ENCODE measurements around the gene TFG.

The TFG gene

GRCh38 chr3:100796556-100796955 lies 87.3 kb downstream of the TFG start:
- H3K27ac ChIP-seq (ENCODE audit: low read depth, low read length) = no peak overlapping the region
- H3K9me3 ChIP-seq (ENCODE audit: insufficient read depth, low read depth, low read length) = no peaks in the 10 kb centered on the region
- no CpG with 5 or more reads among the region's 2 CpGs for WGBS (ENCODE audit: extremely low coverage, insufficient coverage, insufficient read length)

GRCh38 chr3:100798012-100798411 lies 88.7 kb downstream of the TFG start:
- no CpG with 5 or more reads among the region's 1 CpG for WGBS (ENCODE audit: extremely low coverage, insufficient coverage, insufficient read length)
- Histone ChIP-seq H2BK5ac (ENCODE audit: low read depth, low read length, poor library complexity) (no peak overlapping the region), H3K14ac (ENCODE audit: low read length) (no peak overlapping the region), H3K9me3 (ENCODE audit: insufficient read depth, low read depth, low read length) (no peaks in the 10 kb centered on the region), H3K18ac (ENCODE audit: low read length) (no peak overlapping the region), H4K91ac (ENCODE audit: low read depth, low read length) (no peak overlapping the region), H3K4me2 (ENCODE audit: low read length) (no peak overlapping the region), H2BK12ac (ENCODE audit: low read length) (no peak overlapping the region), H3K27me3 (ENCODE audit: insufficient read depth, low read length) (no peaks in the 10 kb centered on the region), H3K23ac (ENCODE audit: low read length) (no peak overlapping the region), H3K4me1 (ENCODE audit: control insufficient read depth in 1 of 2, insufficient read depth in 2 of 2, low read length in 2 of 2) (no peaks in the 10 kb centered on the region), H2AFZ (ENCODE audit: insufficient read depth, low read length, poor library complexity) (no peak overlapping the region), H3K36me3 (ENCODE audit: control insufficient read depth in 1 of 2, insufficient read depth in 2 of 2, low read length in 2 of 2) (no peaks in the 10 kb centered on the region), H3K4me3 (ENCODE audit: low read depth, low read length) (no peak overlapping the region), H4K8ac (ENCODE audit: low read depth, low read length) (no peak overlapping the region), H2AK5ac (ENCODE audit: low read length) (no peak overlapping the region), H3K9ac (ENCODE audit: low read length) (no peak overlapping the region), H4K12ac (ENCODE audit: low read depth, low read length) (no peak overlapping the region), H3K4ac (ENCODE audit: low read depth, low read length) (no peak overlapping the region), H2BK120ac (ENCODE audit: insufficient read depth, low read length, poor library complexity) (no peak overlapping the region), H3K27ac (ENCODE audit: low read depth, low read length) (no peak overlapping the region), H3K79me1 (ENCODE audit: low read length) (no peaks in the 10 kb centered on the region), H3K79me2 (ENCODE audit: control insufficient read depth, insufficient read depth, low read length, poor library complexity) (no peaks in the 10 kb centered on the region)
- no peak for DNase-seq

More at GRCh38 chr3:100796556-100796955, 87.3 kb downstream of the TFG start:
- Histone ChIP-seq H3K4me1 (ENCODE audit: control insufficient read depth in 1 of 2, insufficient read depth in 2 of 2, low read length in 2 of 2) (no peaks in the 10 kb centered on the region), H3K27me3 (ENCODE audit: insufficient read depth, low read length) (no peaks in the 10 kb centered on the region), H3K79me1 (ENCODE audit: low read length) (no peaks in the 10 kb centered on the region), H4K8ac (ENCODE audit: low read depth, low read length) (no peak overlapping the region), H2AK5ac (ENCODE audit: low read length) (no peak overlapping the region), H3K9ac (ENCODE audit: low read length) (no peak overlapping the region), H2BK5ac (ENCODE audit: low read depth, low read length, poor library complexity) (no peak overlapping the region), H3K4ac (ENCODE audit: low read depth, low read length) (no peak overlapping the region), H3K79me2 (ENCODE audit: control insufficient read depth, insufficient read depth, low read length, poor library complexity) (no peaks in the 10 kb centered on the region), H4K12ac (ENCODE audit: low read depth, low read length) (no peak overlapping the region), H3K23ac (ENCODE audit: low read length) (no peak overlapping the region), H3K18ac (ENCODE audit: low read length) (no peak overlapping the region), H2AFZ (ENCODE audit: insufficient read depth, low read length, poor library complexity) (no peak overlapping the region), H3K14ac (ENCODE audit: low read length) (no peak overlapping the region), H3K4me2 (ENCODE audit: low read length) (no peak overlapping the region), H2BK120ac (ENCODE audit: insufficient read depth, low read length, poor library complexity) (no peak overlapping the region), H3K36me3 (ENCODE audit: control insufficient read depth in 1 of 2, insufficient read depth in 2 of 2, low read length in 2 of 2) (no peaks in the 10 kb centered on the region), H4K91ac (ENCODE audit: low read depth, low read length) (no peak overlapping the region), H2BK12ac (ENCODE audit: low read length) (no peak overlapping the region), H3K4me3 (ENCODE audit: low read depth, low read length) (no peak overlapping the region)
- peak in 1 of 2 donors; percentile 26 for DNase-seq

Measured in trophoblast cell (in vitro differentiated cells and primary cell).